Stimulated activated effector memory CD8-positive, alpha-beta T cell treated with anti-CD3 and anti-CD28 coated beads, Interleukin-12 subunit alpha, Interleukin-12 subunit beta, amount 100 ng/mL, for 72 hours (primary cell): ENCODE measurements around the gene DIP2B.
A peak's percentile ranks its signal among the peaks of the same experiment; 100 is the strongest.

ENCODE experiments used
- ATAC-seq: fragments of 150-1000 bp; cut with Tn5 transposase; 2 replicates; pipeline ENCODE4 v1.10.0; 2021
- DNase-seq, 2 donors: peaks; one replicate each; pipeline ENCODE4 v3.0.0; 2021 to 2022; ENCODE audit warnings: low spot score in 2 of 2
- H3K27ac Mint-ChIP-seq: one replicate; pipeline ENCODE4 v1.8.0; 2022; ENCODE audit warnings: mild to moderate bottlenecking, mixed read lengths
- H3K36me3 Mint-ChIP-seq: one replicate; pipeline ENCODE4 v1.8.0; 2022; ENCODE audit warnings: mild to moderate bottlenecking, mixed read lengths
- H3K4me1 Mint-ChIP-seq: one replicate; pipeline ENCODE4 v1.8.0; 2022; ENCODE audit warnings: mixed read lengths
- H3K4me3 Mint-ChIP-seq: one replicate; pipeline ENCODE4 v1.8.0; 2022; ENCODE audit warnings: mild to moderate bottlenecking, mixed read lengths
- H3K9me3 Mint-ChIP-seq: one replicate; pipeline ENCODE4 v1.8.0; 2022; ENCODE audit warnings: mixed read lengths

Gene DIP2B

GRCh38 chr12:50733706-50734105, 228.9 kb downstream of the DIP2B start:
- ATAC-seq (no peak), DNase-seq (no peak)
- Mint-ChIP-seq H3K4me1 (no peaks in the 10 kb centered on the region), H3K9me3 (no peaks in the 10 kb centered on the region), H3K4me3 (no peak overlapping the region), H3K27ac (peak overlapping the region; percentile 12), H3K36me3 (peaks cover 92% of the 10 kb centered on the region)

GRCh38 chr12:50734409-50735263, 229.9 kb downstream of the DIP2B start:
- no peak overlapping the region for H3K4me3 Mint-ChIP-seq
- peak overlapping the region; percentile 21 for H3K27ac Mint-ChIP-seq
- DNase-seq (no peak), ATAC-seq (peak; percentile 37)
- no peaks in the 10 kb centered on the region for H3K4me1 Mint-ChIP-seq
- H3K36me3 Mint-ChIP-seq, result peaks cover 92% of the 10 kb centered on the region
- H3K9me3 Mint-ChIP-seq, result no peaks in the 10 kb centered on the region

DNA sequence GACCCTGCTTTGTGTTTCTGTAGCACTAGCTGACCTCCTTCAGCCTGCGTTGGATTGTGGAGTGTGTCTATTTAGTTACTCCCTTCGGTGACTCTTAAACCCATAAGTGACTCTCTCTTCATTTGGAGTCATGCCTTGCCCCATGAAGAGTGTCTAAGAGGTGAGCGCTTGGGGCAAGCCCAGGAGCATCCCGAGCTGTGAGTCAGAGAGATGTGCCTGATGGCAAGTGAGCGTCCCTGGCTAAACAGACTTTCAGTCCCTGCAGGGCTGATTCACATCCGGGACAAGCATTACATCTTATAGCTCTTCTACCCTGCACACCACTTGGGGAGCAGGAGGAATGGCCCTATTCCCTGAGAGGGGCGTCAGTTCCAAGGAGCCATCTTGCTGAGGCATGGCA, 234.8 kb downstream of the DIP2B start:
- Mint-ChIP-seq H3K27ac (peak overlapping the region; percentile 80), H3K4me1 (peaks cover 8% of the 10 kb centered on the region), H3K4me3 (no peak overlapping the region), H3K9me3 (no peaks in the 10 kb centered on the region), H3K36me3 (peaks cover 89% of the 10 kb centered on the region)
- ATAC-seq (no peak), DNase-seq (no peak)

DNA sequence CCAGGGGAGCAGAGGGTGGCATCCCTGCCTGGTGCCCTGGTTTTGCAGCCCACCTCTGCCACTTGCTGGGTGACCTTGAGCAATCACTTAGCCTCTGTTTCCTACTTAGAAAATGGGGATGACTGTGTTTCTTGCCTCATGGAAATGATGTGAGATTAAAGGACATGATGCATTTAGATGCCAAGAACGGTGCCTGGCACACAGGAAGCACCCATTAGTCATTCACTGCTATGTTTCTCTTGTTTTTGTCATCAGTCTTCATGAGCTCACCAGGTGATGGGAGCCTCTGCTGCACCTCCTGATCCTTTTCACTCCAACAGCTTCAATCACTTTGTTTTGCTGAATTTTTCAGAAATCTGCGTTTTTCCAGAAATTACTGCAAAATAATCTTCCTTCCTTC, 235.5 kb downstream of the DIP2B start:
- Mint-ChIP-seq H3K4me1 (peaks cover 8% of the 10 kb centered on the region), H3K36me3 (peaks cover 89% of the 10 kb centered on the region), H3K27ac (peak overlapping the region; percentile 80), H3K9me3 (no peaks in the 10 kb centered on the region), H3K4me3 (no peak overlapping the region)
- DNase-seq (no peak), ATAC-seq (peak; percentile 55)

DNA sequence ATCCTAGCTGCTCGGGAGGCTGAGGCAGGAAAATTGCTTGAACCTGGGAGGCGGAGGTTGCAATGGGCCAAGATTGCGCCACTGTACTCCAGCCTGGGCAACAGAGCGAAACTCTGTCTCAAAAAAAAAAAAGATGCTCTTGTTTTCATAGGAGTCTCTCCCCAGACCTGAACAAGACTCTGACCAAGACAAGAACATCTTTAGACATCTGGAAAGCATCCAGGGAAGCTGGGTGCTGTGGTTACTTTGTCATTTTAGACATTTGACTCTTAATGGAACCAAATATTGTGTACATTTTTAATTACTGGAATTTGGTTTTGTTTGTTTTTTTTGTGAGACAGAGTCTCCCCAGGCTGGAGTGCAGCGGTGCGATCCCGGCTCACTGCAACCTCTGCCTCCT, 238.0 kb downstream of the DIP2B start:
- Mint-ChIP-seq H3K27ac (no peak overlapping the region), H3K4me1 (peaks cover 8% of the 10 kb centered on the region), H3K36me3 (peaks cover 75% of the 10 kb centered on the region), H3K9me3 (no peaks in the 10 kb centered on the region), H3K4me3 (no peak overlapping the region)
- ATAC-seq (no peak), DNase-seq (no peak)

DNA sequence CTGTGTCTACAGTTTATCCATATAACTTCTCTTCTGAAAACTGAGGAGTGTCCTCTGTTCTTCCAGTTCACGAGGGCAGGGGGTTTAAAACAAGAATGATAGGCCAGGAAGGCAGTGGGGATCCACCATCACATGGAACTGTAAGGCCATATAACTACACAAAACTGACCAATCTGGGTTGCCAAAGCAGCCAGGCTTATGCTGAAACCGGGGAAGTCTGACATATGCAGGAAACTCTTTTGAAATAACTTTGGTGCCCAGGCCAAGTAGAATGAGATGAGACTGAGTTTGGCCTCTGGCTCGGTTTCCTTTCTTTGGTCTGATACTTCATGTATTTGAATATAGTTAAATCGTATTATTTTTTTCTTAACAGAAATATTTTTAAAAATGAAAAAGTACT, 241.1 kb downstream of the DIP2B start:
- ATAC-seq (no peak), DNase-seq (no peak)
- Mint-ChIP-seq H3K4me1 (no peaks in the 10 kb centered on the region), H3K9me3 (no peaks in the 10 kb centered on the region), H3K4me3 (no peak overlapping the region), H3K27ac (no peak overlapping the region), H3K36me3 (peaks cover 46% of the 10 kb centered on the region)

- ATAC-seq, result no peak
- Mint-ChIP-seq H3K4me1 (no peaks in the 10 kb centered on the region), H3K27ac (no peak overlapping the region), H3K9me3 (no peaks in the 10 kb centered on the region), H3K4me3 (no peak overlapping the region), H3K36me3 (peaks cover 40% of the 10 kb centered on the region)
- no peak for DNase-seq
These were observed 241.6 kb downstream of the DIP2B start for GRCh38 chr12:50746431-50746830.

DNA sequence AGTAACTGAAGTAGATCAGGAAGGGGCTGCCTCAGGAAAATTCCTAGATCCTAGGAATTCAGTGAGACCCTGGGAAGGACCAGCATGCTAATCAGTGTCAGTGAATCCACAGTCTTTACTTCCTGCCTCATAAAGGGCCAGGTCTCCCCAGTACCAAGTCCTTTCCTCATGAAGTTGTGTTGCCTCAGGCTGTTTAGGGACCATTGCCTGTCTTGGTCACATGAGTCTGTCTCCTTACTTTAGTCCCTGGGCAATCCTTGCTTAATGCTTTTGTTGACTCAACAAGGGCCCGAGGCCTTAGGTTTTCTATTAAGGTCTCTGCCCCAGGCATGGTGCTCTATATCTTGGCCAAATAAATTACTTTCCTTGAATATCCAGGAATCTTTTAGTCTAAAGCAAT, 243.0 kb downstream of the DIP2B start:
- H3K27ac Mint-ChIP-seq, result peak overlapping the region; percentile 43
- DNase-seq, result no peak
- peaks cover 6% of the 10 kb centered on the region for H3K4me1 Mint-ChIP-seq
- H3K9me3 Mint-ChIP-seq, result no peaks in the 10 kb centered on the region
- ATAC-seq, result no peak
- H3K4me3 Mint-ChIP-seq, result no peak overlapping the region
- peaks cover 30% of the 10 kb centered on the region for H3K36me3 Mint-ChIP-seq

- no peak for DNase-seq
- H3K9me3 Mint-ChIP-seq, result no peaks in the 10 kb centered on the region
- peaks cover 6% of the 10 kb centered on the region for H3K4me1 Mint-ChIP-seq
- no peak overlapping the region for H3K27ac Mint-ChIP-seq
- peaks cover 19% of the 10 kb centered on the region for H3K36me3 Mint-ChIP-seq
- H3K4me3 Mint-ChIP-seq, result no peak overlapping the region
- ATAC-seq, result no peak
These were observed 244.7 kb downstream of the DIP2B start for GRCh38 chr12:50749459-50749882.

DNA sequence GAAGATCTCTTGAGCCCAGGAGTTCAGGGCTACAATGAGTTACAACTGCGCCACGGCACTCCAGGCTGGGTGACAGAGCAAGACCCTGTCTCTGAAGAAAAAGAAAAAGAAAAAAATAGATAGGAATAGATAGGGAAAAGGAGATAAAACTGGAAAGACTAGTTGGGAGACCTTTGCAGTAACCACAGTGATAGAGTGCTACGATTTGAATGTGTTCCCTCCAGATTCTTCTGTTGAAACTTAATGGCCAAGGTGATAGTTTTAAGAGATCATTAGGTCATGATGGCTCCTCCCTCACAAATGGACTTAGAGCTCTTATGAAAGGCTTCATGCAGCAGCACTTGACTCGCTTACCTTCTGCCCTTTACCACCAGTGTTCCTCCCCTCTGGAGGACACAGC, 245.6 kb downstream of the DIP2B start:
- Mint-ChIP-seq H3K4me3 (no peak overlapping the region), H3K36me3 (peaks cover 10% of the 10 kb centered on the region), H3K27ac (no peak overlapping the region), H3K4me1 (peaks cover 6% of the 10 kb centered on the region), H3K9me3 (no peaks in the 10 kb centered on the region)
- ATAC-seq (no peak), DNase-seq (no peak)

DNA sequence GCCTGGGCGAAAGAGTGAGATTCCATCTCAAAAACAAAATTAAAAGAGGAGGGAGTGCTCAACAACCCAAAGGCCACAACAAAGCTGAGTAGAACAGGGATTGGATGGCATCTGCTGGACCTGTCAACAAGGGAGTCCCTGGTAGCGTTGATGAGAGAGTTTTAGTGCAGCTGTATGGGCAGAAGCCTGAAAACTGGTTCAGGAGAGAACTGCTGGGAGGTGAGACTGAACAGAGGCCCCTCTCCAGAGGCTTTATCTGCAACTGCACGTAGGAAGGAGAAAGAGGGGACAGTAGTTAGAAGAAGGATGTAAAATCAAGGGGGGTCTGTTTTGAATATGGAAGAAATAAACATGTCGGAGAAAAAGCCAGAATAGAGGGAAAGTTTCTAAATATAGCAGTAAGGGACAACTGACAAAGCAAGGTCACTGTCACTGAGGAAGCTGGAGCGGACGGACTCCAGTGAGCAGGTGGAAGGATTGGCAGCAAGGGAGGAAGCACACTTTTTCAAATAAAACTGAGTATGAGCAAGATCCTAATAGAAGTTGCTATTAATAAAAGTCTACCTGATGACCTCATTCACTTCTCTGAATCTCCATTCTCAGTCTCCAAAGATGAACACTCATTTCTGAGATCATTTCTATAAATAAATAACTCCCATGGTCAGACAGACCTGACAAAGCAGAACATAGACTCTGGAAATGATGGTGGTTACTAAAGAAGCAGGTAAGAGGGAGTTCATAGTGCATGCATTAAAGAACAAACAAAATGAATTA, 247.3 kb downstream of the DIP2B start:
- DNase-seq (no peak), ATAC-seq (peak; percentile 13)
- Mint-ChIP-seq H3K4me1 (peaks cover 6% of the 10 kb centered on the region), H3K36me3 (peaks cover 7% of the 10 kb centered on the region), H3K4me3 (no peak overlapping the region), H3K27ac (peak overlapping the region; percentile 18), H3K9me3 (no peaks in the 10 kb centered on the region)

- peaks cover 4% of the 10 kb centered on the region for H3K36me3 Mint-ChIP-seq
- no peaks in the 10 kb centered on the region for H3K9me3 Mint-ChIP-seq
- H3K4me3 Mint-ChIP-seq, result no peak overlapping the region
- no peak overlapping the region for H3K27ac Mint-ChIP-seq
- ATAC-seq, result no peak
- peaks cover 6% of the 10 kb centered on the region for H3K4me1 Mint-ChIP-seq
- no peak for DNase-seq
These were observed 248.5 kb downstream of the DIP2B start for GRCh38 chr12:50753232-50753769.

DNA sequence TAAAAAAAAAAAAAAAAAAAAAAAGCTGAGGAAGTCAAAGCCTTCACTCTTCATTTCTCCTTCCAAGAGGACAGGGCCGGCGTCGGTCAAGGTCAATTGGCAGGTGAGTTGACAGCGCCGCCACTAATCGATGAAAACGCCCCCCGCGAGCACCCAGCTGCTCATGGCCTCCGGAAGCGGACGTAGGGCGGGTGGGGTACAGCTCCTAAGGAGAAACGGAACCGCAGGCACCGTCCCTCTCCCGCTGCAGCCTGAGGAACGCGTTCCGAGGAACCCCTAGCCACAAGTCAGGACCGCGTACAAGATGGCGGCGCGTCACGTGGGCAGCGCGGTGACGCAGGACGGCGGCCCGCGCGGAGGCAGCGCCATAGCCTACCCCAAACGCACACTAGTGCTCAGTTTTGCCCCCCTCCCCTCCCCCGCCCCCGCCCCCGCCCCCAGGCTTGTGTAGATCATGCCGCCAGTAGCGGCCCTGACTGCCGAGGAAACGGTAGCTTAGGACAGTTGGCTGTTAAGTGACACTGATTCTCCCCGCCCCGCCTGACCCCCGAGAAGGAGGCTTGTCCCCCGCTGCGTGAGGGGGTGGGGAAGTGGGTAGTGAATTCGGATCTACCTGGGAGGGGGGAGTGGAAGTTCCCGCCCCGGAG, 259.0 kb downstream of the DIP2B start, which contains the start of gene ATF1:
Gene ATF1, plus strand, starts transcription at position 463 of the 647 bp plus-strand sequence. CDS start 16,045 bp downstream, outside the sequence.
- ATAC-seq (peak; percentile 94), DNase-seq (peak; percentile 76 to 94)
- peaks cover 29% of the 10 kb centered on the region for H3K4me1 Mint-ChIP-seq
- H3K9me3 Mint-ChIP-seq, result no peaks in the 10 kb centered on the region
- peaks cover 16% of the 10 kb centered on the region for H3K36me3 Mint-ChIP-seq
- peak within 1 kb of the TSS; percentile 97 for H3K27ac Mint-ChIP-seq
- peak within 1 kb of the TSS; percentile 91 for H3K4me3 Mint-ChIP-seq

DNA sequence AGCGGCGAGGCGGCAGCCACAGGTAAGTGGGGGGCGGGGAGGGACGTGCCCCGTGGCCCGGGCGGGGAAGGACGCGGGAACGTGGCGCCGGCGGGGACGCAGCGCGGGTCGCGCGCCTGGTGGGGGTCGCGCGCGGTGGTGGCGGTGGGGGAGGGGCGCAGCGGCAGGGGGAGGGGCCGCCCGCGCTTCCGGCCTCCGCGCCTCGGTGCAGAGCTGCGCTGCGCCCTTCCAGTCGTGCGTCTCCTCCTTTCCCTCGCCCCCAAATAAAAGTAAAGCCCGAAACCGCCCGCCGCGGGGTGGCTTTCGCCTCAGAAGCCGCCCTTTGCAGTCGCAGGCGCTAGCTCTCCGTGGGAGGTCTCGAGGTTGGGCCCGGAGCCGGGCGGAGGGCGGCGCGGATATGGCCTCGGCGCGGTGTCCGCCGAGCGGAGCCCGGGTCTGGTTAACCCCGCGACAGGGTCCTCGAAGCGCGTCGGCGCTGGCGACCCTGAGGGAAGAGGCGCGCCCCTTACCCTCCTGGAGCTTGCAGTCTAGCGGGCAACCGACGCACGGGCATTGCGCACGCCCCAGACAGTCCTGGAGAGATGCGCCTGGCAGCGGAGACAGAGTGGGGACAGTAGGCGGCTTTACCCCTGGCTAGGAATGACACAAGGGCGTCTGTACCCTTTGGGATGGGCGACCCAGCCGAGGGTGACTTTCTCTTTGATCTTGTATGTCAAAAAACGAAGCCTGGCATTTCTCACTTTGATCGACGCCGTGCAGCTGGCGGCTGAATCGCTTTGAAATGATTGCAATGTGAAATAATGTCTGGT, 259.7 kb downstream of the DIP2B start:
- Mint-ChIP-seq H3K9me3 (no peaks in the 10 kb centered on the region), H3K4me1 (peaks cover 33% of the 10 kb centered on the region), H3K27ac (peak overlapping the region; percentile 97), H3K36me3 (peaks cover 16% of the 10 kb centered on the region), H3K4me3 (peak overlapping the region; percentile 91)
- peak; percentile 68 for ATAC-seq
- DNase-seq, result peak; percentile 65 to 90
